ENCODE measurements around the gene SWSAP1.
A peak's percentile ranks its signal among the peaks of the same experiment; 100 is the strongest.
"Not testable (repeated sequence)": the region's sequence is repeated elsewhere in the genome, so short reads cannot be mapped to it uniquely, and the experiment has no call there.

Gene SWSAP1

DNA sequence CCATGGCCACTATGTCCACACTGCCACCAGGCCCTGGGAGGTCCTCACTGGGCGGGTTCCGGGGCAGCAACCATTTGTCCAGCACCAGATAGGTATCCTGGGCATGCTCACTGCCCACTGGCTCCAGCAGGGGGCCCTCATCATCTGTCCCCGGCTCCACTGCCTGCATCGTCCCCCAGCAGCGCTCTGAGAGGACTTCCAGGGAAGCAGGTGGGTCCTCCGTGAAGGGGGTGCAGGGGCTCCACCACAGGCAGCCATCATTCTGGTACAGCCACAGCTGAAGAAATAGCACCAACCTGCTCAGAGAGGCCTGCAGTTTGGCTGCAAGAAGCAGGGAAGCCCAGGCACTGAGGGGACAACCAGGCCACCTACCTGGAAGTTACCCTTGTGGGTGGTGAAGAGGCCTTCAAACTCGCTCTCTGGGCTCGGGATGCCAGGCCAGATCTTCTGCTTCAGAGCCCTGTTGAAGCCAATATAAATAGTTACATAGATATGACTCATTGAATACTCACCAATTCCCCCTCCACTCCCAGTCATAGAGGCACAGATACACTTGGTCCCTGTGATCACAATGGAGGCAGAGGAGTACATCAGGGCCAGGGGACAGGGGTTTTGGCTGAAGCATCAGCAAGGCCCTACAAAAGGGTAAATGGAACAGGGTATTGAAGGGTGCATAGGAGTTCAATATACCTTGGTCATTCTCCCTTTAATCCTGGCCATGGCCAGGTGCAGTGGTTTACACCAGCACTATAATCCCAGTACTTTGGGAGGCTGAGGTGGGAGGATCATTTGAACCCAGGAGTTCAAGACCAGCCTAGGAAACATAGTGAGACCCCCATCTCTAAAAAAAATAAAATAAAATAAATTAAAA is 4.1 kb downstream of the SWSAP1 start:
- Histone ChIP-seq H3K27ac (peak overlapping the region; percentile 95), H3K4me3 (ENCODE audit: low read depth in 1 of 2, low read length in 1 of 2) (no peak overlapping the region), H3K4me1 (ENCODE audit: control insufficient read depth in 1 of 2, insufficient read depth in 1 of 2, low read depth in 1 of 2, low read length in 1 of 2) (peaks cover 88 to 91% of the 10 kb centered on the region in 2 experiments), H3K27me3 (peaks cover 5% of the 10 kb centered on the region), H3K36me3 (peaks cover 15% of the 10 kb centered on the region), H3K9me3 (no peaks in the 10 kb centered on the region)
- TF ChIP-seq, protein P1, sequence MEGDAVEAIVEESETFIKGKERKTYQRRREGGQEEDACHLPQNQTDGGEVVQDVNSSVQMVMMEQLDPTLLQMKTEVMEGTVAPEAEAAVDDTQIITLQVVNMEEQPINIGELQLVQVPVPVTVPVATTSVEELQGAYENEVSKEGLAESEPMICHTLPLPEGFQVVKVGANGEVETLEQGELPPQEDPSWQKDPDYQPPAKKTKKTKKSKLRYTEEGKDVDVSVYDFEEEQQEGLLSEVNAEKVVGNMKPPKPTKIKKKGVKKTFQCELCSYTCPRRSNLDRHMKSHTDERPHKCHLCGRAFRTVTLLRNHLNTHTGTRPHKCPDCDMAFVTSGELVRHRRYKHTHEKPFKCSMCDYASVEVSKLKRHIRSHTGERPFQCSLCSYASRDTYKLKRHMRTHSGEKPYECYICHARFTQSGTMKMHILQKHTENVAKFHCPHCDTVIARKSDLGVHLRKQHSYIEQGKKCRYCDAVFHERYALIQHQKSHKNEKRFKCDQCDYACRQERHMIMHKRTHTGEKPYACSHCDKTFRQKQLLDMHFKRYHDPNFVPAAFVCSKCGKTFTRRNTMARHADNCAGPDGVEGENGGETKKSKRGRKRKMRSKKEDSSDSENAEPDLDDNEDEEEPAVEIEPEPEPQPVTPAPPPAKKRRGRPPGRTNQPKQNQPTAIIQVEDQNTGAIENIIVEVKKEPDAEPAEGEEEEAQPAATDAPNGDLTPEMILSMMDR (IDR thresholded peaks at IDR 0.05): peak; percentile 34

DNA sequence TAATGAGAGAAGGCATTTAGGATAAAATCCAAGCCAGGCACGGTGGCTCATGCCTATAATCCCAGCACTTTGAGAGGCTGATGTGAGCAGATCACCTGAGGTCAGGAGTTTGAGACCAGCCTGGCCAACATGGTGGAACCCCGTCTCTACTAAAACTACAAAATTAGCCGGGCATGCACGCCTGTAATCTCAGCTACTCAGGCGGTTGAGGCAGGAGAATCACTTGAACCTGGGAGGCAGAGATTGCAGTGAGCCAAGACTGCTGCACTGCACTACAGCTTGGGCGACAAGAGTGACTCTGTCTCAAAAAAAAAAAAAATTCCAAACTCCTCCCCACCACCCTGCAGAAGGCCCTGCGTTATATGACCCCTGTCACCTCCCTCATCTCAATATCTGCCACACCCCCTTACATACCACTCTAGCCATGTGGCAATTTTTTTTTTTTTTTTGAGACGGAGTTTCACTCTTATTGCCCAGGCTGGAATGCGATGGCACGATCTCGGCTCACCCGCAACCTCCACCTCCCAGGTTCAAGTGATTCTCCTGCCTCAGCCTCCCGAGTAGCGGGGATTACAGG is 4.9 kb downstream of the SWSAP1 start:
- H3K9me3 ChIP-seq: not testable (repeated sequence)
- peak overlapping the region in 1 of 2 experiments; percentile 96 for H3K4me3 ChIP-seq (ENCODE audit: low read depth in 1 of 2, low read length in 1 of 2)
- H3K27ac ChIP-seq: peak overlapping the region; percentile 95
- peaks cover 15% of the 10 kb centered on the region for H3K36me3 ChIP-seq
- peaks cover 11% of the 10 kb centered on the region for H3K27me3 ChIP-seq
- peaks cover 88 to 90% of the 10 kb centered on the region in 2 experiments for H3K4me1 ChIP-seq (ENCODE audit: control insufficient read depth in 1 of 2, insufficient read depth in 1 of 2, low read depth in 1 of 2, low read length in 1 of 2)

DNA sequence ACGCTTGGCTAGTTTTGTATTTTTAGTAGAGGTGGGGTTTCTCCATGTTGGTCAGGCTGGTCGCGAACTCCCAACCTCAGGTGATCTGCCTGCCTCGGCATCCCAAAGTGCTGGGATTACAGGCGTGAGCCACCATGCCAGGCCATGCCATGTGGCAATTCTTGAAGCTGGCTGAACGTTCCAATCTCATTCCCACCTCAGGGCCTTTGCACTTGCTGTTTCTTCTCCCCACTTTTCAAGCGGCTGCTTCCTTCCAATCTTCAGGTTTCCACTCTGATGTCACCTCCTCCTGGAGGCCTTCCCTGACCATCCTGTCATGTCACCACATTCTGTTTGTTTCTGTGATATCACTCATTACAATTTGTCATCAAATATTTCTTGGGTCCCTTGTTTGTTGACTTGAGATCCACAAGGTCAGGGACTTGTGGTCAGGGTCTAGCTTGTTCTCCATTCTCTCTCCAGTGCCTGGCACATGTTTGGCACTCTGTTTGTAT is 5.4 kb downstream of the SWSAP1 start:
- H3K4me1 ChIP-seq (ENCODE audit: control insufficient read depth in 1 of 2, insufficient read depth in 1 of 2, low read depth in 1 of 2, low read length in 1 of 2): peaks cover 92 to 94% of the 10 kb centered on the region in 2 experiments
- TF ChIP-seq, protein P1 (IDR thresholded peaks at IDR 0.05): no peak
- H3K9me3 ChIP-seq: no peaks in the 10 kb centered on the region
- peaks cover 11% of the 10 kb centered on the region for H3K27me3 ChIP-seq
- H3K4me3 ChIP-seq (ENCODE audit: low read depth in 1 of 2, low read length in 1 of 2): peak overlapping the region; percentile 90 to 96
- peaks cover 15% of the 10 kb centered on the region for H3K36me3 ChIP-seq
- peak overlapping the region; percentile 95 for H3K27ac ChIP-seq

DNA sequence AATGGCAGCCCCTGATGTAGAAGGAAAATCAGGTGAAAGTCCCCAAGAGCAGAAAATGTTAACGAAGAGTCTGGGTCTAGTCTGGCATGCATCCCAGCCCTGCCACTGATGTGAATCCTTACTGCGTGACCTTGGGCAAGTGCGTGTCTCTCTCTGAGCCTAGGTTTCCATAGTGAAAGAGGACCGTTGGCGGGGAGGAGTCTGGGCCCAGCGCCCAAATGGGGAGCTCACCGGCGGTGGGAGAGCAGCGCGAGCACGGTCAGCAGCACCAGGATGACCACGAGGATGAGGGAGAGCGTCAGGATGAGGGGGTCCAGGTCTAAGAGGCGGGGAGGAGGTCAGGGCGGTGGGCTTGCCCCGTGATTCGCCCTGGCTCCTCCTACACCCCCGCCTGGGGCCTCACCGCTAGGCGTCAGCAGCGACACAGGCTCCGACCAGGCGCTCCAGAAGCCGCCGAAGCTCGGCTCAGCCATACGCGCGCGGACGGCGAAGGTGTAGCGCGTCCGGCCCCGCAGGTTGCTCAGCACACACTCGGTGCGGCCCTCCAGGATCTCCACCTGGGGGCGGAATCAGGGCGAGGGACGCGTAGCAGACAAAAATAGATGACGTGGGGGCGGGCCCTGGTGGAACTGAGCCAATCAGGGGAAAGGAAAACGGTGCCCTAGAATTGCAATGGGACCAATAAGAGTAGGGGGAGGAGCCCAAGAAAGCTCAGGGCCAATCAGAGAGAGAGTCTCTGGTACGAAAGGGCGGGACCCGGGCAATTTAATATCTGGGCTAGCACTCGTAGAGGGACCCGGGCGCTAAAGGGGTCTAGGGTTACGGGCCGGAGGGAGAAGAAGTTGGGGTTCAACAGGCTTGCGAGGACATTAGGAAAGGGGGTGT is 6.4 kb downstream of the SWSAP1 start:
- H3K27ac ChIP-seq: peak overlapping the region; percentile 95
- H3K36me3 ChIP-seq: peaks cover 15% of the 10 kb centered on the region
- H3K4me1 ChIP-seq (ENCODE audit: control insufficient read depth in 1 of 2, insufficient read depth in 1 of 2, low read depth in 1 of 2, low read length in 1 of 2): peaks cover 84% of the 10 kb centered on the region in 2 experiments
- no peaks in the 10 kb centered on the region for H3K9me3 ChIP-seq
- peak overlapping the region; percentile 90 to 96 for H3K4me3 ChIP-seq (ENCODE audit: low read depth in 1 of 2, low read length in 1 of 2)
- TF ChIP-seq, protein P1 (IDR thresholded peaks at IDR 0.05): peak; percentile 87
- H3K27me3 ChIP-seq: peaks cover 11% of the 10 kb centered on the region

DNA sequence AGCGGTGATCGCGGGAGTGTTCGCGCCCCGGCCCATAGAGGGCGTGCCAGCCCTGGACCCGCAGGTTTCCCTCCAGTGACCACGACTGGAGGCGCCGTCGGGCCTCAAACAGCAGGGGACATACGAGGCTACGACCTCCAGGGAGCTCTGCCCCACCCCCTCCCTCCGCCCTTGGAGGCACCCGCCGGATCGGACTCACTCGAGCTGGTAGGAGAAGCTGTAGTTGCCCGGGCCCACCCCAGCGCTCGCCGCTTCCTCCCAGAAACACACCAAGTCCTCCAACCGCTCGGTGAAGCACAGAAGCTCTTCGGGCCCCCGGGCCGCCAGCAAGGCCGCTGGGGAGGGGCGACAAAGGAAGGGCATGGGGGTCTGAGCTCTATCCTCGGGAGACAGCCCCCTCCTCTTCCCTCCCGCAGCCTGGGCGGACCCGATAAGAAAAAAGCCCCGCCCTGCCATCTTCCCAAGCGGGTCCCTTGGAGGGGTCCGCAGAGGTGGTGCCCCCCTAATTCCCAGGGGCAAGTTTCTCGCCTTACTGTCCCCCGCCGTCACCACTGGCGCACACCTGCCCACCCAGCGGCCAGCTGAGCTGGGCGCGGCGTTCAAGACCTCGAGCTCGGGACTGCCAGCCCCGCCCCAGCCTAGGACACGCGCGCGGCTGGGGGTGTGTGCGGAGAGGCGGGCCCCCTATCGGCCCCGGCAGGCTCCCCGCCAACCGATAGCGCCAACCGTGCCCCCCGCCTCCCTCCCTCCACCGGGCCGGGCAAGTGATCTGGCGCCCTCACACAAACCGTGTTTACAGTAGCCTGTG is 8.6 kb downstream of the SWSAP1 start:
- peaks cover 78 to 80% of the 10 kb centered on the region in 2 experiments for H3K4me1 ChIP-seq (ENCODE audit: control insufficient read depth in 1 of 2, insufficient read depth in 1 of 2, low read depth in 1 of 2, low read length in 1 of 2)
- TF ChIP-seq, protein P1 (IDR thresholded peaks at IDR 0.05): peak; percentile 90
- H3K27ac ChIP-seq: peak overlapping the region; percentile 95
- H3K36me3 ChIP-seq: peaks cover 7% of the 10 kb centered on the region
- H3K9me3 ChIP-seq: no peaks in the 10 kb centered on the region
- peaks cover 11% of the 10 kb centered on the region for H3K27me3 ChIP-seq
- H3K4me3 ChIP-seq (ENCODE audit: low read depth in 1 of 2, low read length in 1 of 2): peak overlapping the region; percentile 90 to 96
